ENCODE results near the gene MYOT.

The MYOT gene

DNA sequence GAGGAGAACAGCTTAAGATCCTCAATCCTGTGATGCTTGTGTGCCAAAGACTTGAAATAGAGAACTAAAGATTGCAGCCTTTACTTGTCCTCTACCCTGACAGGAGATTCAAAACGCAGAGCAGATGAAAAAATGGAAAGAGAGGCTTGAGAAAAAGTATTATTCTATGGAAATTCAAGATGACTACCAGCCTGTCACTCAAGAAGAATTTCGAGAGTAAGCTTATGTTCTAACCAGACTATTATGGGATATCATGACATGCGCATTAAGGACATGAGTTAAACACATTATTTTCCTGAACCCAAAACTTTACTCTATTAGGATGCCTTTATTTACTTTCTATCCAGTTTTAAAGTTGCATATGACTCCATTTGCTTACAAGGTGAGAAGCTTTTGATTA, 68.0 kb downstream of the MYOT start:
- Histone ChIP-seq H3K27ac (no peak overlapping the region), H3K9ac (no peak overlapping the region), H3K9me3 (ENCODE audit: control insufficient read depth, low read length) (no peaks in the 10 kb centered on the region), H3K27me3 (ENCODE audit: control insufficient read depth, insufficient read depth, low read length) (no peaks in the 10 kb centered on the region), H2AFZ (no peak overlapping the region), H3K4me3 (ENCODE audit: low read depth, low read length) (no peak overlapping the region), H3K79me2 (no peaks in the 10 kb centered on the region), H3K36me3 (ENCODE audit: control insufficient read depth, insufficient read depth, low read length) (no peaks in the 10 kb centered on the region), H3K4me1 (peaks cover 9% of the 10 kb centered on the region), H3K4me2 (ENCODE audit: low read length) (no peak overlapping the region)
- TF ChIP-seq, protein P1, sequence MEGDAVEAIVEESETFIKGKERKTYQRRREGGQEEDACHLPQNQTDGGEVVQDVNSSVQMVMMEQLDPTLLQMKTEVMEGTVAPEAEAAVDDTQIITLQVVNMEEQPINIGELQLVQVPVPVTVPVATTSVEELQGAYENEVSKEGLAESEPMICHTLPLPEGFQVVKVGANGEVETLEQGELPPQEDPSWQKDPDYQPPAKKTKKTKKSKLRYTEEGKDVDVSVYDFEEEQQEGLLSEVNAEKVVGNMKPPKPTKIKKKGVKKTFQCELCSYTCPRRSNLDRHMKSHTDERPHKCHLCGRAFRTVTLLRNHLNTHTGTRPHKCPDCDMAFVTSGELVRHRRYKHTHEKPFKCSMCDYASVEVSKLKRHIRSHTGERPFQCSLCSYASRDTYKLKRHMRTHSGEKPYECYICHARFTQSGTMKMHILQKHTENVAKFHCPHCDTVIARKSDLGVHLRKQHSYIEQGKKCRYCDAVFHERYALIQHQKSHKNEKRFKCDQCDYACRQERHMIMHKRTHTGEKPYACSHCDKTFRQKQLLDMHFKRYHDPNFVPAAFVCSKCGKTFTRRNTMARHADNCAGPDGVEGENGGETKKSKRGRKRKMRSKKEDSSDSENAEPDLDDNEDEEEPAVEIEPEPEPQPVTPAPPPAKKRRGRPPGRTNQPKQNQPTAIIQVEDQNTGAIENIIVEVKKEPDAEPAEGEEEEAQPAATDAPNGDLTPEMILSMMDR (IDR thresholded peaks at IDR 0.05), result no peak
